ENCODE data around the gene HOXC5.

HOXC5 gene

DNA sequence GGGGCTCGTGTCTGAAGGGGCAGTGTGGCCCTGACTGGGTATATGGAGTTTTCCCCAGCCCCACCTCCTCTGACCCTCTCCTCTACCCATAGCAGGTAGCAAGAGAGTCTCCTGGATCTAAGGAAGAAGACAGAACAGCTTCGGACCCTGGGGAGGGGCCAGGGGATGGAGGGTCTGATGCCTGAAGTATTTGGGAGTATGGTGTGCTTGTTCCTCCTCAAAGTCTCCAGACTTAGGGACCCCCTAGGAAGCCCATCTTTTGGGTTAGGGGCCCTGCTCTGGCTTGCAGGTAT is 24.6 kb upstream of the HOXC5 start:
- DNase-seq: no peak

DNA sequence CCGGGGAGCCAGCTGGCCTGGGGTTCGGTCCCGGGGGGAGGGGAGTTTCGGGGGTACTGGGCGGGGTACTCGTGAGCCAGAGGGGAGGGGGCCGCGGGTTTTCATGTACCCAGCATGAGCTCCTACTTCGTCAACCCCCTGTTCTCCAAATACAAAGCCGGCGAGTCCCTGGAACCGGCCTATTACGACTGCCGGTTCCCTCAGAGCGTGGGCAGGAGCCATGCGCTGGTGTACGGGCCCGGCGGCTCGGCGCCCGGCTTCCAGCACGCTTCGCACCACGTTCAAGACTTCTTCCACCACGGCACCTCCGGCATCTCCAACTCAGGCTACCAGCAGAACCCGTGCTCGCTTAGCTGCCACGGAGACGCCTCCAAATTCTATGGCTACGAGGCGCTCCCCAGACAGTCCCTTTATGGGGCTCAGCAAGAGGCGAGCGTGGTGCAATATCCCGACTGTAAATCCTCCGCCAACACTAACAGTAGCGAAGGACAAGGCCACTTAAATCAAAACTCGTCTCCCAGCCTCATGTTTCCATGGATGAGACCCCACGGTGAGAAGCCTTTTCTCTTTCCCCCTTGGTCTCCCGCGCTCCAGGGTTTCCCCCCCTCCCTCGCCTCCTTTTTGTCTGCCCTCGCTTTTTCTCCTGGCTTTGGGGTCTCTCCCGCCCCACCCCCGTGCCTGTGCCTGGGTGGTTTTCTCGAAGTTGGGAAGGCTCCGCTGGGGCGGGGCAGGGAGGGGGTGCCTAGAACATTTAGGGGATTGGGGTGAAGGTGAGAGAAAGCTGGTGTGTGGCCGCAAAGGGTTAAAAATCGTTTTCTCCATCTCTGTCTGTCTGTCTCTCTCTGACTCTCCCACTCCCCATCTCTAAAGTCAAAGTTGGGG is 23.4 kb upstream of the HOXC5 start:
- DNase-seq: no peak

DNA sequence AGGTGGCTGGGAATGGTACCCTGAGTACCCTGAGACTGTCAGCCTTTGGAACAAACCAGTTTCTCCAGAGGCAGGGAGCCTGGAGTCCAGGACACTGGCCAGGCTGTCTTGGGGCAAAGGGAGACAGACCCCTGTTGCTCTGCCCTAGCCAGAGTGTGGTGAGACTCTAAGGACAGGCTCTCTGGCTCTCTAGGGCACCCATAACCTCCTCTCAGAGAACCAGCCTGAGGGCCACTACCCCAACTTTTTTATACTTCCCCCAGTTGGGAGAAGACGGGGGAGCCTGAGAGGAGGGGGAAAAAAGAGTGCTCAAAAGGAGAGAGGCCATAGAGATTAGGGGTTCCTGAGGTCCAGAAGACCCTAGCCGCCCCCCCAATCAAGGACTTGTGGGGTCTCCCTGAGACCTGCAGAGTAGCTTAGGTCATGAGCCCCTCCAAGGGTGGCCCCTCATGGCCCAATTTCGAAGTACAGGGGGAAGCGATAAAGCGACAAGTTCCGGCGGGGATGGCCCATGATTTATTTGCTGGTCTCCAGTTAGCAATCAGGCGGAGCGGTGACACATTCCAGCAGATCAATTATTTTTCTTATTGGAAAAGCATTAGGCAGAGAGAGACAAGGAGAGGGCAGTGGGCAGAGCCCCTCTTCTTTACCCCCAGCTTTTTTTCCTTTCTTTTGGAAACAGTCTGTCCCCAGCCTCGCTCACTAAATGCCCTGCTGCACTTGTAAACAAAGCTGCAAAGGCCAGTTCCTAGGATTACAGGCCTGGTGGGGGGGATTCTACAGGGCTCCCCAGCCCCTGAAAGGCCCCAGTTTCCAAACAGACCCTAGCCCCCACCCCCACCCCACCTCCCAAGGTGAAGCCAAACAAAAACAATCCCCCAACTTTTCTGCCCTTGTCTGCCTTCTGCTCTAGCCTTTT is 22.5 kb upstream of the HOXC5 start:
- DNase-seq: no peak

DNA sequence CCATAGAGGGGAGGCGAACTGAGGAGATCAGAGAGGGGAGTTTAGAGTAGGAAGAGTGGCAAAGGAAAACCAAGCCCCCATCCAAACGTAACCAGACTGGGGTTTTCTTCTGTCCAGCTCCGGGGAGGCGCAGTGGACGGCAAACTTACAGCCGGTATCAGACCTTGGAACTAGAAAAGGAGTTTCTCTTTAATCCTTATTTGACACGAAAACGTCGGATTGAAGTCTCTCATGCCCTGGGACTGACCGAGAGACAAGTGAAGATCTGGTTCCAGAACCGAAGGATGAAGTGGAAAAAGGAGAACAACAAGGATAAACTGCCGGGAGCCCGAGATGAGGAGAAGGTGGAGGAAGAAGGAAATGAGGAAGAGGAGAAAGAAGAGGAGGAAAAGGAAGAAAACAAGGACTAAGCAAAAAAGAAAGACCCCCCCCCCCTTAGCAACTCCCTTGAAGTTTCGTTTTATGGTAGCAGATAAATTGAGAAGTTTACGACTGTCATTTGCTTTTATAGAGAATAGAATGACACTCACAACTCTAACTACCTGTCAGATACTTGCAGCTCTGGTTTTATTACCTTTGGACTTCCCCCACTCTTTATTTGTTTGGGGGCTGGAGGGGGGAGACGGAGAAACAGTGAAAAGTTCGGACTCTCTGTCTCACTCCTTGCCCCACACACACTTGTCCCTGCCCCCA is 21.7 kb upstream of the HOXC5 start:
- no peak for DNase-seq

DNA sequence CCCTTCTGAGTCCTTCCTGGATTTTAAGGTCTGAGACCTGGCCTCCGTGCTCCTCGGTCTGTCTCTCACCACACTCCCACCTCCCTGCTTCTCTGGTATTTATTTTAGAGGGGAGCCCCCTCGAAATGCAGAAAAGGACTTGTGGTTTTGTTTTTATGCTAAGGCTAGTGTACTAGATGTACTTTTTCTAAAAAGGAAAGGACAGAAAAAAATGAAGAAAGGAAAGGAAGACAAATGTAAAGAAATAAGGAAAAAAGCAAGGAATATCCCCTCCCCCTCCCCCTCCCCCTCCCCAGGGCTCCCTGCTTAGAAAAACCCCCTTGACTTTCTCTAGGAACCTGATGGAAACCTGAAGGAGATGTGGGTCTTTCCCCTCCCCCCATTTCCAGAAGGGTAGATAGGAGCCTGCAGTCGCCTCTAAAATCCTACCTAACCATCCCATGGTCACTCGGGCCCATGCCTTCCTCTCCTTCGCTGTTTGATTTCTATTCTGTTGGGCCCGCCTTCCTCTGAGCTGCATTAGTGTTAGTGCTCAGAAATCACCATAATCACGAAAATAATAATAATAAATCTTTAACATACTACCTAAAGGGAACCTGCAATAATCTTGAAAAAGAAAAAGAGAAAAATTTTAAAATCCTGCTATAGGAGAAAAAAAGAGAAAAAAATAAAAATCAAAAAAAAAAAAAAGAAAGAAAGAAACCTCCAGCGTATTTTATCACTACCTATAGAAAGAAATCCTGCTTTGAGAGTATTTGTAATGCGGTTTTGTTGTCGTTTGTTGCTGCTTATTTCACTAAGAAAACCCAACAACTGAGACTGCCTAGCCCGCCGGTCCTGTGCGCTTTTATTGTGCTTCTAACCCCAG is 21.0 kb upstream of the HOXC5 start:
- DNase-seq: no peak

DNA sequence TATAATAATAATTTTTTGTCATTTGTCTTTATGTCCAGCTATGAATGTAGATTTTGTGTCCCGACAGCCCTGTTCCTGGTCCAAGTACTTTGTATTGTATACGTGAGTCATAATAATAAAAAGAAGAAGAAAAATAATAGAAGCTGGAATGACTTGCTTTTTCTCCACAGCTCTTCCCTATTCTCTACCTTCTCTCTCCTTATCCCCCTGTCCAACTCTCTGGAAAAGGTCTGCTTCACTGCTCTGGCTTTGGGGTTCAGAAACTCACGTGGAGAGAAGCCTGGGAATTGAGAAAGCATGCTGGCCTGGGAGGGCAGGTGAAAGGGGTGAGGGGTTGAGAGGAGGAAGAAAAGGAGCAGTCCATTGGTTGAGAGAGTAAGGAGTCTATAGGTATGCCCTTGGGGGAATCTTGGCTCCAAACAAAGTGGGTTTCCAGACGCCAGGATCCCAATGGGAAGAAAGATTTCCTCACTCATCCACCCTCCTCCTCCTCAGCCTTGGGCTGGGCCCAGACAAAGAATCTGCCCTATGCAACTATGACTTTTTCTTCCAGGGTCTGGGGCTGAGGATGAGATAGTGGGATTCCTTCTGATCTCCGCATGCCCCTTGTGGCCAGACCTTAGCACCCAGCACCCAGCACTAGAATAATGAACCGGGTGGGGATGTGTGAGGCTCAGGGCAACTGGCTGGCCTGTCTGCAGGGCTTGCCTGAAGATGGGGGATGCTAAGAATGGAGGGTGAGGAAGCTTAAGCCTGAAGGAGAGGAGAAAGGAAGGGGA is 20.0 kb upstream of the HOXC5 start:
- no peak for DNase-seq

DNA sequence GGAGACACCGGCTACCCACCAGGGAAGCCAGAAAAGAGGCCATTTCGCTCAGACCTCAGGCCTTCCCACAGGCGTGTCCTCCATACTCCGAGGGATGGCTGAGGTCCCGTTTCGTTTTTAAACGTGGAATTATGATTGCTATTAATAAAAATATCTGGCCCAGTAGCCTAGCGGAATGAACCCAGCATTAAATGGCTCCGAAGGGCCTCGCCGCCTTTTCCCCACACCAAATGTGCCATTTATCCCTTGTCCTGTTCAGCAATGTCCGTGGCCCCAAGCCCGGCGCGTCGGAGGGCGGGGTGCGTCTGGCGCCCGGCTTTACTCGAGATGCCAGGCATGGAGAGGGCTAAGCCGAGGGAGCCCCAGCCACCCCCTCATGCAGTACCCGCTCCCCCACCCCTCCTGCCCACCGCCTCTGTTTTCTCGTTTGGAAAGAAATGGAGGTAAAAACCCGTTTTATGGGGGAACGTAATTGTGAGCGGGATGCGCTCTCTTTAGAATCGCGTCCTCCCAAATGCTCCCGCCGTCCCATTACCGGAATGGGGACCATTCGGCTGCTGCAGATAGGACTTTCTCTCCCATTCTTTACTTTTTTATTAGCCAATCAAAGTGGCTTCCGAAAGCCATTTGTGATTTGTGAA is 18.4 kb upstream of the HOXC5 start:
- DNase-seq: no peak

DNA sequence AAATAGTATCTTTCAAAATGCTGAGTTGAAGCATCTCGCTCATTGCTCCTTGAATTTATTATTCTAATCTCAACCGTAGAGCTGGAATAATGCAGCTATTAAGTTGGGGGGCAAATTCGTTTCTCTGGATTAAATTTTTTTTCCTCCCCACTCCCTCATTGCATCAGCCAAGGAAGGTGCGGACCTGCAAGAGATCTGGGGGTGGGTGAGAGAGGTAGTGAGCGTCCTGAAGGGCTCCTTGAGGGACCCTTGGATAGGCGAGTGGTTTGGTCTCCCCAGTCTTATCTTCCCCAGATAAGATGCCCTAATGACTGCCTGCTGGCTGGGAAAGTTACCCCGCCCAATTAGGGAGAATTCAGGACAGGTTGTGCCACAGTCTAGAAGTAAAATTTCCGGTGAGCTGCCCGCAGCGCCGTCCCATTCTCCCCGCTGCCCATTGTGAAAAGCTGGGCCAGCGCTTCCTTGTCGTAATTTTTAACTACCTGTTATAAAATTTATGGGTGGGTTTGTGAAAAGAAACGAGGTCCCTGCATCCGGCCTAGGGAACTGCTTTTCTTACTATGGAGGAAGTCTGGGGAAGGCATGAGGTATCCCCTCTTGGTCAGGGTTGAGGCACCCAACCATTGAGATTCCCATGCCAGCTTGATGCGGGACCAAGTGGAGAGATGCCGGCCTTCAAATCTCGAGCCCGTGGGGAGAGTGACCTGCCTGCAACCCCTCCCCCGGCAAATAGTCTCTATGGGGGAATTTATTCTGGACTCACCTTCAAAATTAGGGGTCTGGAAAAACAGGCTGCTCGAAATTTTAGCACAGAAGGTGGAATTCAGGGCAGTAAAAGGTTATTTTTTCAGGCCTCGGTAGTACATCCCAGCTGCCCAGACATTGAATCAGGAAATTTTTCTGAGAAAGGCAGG is 17.6 kb upstream of the HOXC5 start:
- DNase-seq: no peak

DNA sequence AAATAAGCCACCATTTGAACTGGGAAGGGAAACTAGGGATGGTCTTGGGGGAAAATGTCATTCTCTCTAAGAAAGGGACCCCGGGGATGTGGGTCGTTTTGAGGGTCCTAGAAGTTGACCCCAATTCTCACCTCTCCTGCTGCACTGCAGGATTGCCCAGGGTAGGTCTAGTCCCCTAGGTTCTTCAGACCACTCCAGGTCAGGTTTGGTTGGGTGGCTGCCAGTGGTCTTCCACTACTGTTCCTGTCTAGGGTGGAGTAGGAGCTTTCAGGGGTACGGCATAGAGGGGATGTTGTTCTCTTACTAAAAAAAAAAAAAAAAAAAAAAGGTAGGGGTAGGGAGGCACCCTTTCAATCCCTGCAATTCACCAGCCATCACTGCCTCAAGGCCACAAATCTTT is 16.8 kb upstream of the HOXC5 start:
- no peak for DNase-seq

DNA sequence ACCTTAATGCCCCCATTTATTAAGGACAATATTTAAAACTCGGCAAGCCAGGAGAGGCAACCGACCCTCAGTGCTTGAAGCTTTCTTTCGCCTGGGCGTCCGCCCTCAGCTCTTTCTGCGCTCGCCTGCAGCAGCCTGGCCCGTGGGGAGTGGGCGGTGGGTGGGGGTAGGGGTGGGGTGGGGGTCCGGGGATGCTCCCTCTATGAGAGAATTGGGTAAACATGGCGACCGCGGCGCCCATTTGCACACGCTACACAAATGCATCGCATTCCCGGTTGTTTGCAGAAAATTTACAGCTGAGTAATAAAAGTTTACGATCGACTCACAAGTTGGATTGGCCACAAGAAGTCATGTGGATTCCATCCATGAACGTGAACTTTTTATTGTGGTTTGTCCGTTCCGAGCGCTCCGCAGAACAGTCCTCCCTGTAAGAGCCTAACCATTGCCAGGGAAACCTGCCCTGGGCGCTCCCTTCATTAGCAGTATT is 16.3 kb upstream of the HOXC5 start:
- no peak for DNase-seq

DNA sequence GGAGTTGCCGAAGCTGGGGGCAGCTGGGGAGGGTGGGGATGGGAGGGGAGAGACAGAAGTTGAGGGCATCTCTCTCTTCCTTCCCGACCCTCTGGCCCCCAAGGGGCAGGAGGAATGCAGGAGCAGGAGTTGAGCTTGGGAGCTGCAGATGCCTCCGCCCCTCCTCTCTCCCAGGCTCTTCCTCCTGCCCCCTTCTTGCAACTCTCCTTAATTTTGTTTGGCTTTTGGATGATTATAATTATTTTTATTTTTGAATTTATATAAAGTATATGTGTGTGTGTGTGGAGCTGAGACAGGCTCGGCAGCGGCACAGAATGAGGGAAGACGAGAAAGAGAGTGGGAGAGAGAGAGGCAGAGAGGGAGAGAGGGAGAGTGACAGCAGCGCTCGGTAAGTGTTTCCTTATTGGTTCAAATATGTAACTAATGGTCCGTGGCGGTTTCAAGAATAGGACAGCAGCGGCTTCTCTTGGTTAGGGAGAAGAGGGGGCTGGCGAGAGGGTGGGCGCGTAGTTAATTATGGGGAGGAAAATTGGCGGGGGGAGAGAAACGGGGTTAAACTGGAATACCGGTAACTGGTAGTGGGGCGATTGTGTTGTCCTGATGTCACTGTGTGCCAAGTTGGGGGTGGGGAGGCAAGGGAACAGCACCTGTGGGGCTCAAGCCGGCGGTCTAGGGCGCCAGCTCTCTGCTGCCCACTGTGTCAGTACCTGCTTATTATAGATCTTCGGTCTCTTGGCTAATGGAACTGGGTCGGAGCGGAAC is 15.6 kb upstream of the HOXC5 start:
- peak; percentile 38 for DNase-seq

DNA sequence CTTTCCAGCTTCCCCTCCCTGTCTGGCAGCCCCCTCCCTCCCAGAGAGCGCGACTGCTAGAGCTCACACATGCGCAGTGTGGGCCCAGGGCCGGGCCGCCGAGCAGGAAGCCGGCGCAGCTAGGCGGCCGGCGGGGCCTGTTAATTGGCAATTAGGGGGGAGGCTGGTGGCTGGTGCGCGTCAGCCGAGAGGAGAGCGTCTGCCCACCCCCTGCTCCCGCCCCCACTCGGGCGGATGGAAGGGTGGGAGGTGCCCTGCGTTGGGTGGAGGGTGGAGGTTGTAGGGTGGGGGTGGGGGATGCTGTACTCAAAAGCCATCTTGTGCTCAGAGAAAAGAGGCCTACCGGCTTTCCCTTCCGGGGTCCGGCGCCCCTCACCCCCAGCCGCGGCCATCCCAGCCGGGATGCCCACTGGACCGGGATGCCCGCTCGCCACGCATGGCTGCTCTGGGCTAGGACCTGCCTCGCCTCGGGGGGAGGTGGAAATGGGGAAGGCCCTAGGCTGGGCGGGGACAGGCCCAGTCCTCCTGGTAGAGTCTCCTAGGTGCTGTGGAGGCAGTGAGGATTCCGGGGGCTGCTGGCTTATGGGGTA is 14.9 kb upstream of the HOXC5 start:
- DNase-seq: peak; percentile 43

DNA sequence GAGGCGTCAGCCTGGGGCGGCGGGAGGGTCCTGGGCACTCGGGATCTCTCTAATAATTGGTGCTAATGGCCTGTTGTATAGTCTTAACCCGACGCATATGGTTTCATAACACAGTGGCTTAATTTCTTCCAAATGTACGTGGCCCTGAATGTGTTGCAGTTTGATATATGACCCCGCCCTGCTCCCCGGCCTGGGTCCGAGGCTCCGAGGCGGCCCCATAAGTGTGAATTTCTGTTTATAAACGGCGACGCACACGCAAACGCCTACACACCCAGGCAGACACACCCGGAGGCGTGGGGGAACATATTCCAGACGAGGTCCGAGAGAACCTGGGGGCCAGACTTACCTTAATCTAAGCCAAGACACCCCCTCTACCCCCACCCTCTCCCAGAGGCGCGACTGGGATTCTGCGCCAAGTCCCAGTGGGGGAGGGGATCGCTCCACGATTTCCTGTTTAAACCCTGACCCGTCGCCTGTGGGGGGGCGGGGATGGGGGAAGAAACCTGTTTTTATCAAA is 14.3 kb upstream of the HOXC5 start:
- no peak for DNase-seq

DNA sequence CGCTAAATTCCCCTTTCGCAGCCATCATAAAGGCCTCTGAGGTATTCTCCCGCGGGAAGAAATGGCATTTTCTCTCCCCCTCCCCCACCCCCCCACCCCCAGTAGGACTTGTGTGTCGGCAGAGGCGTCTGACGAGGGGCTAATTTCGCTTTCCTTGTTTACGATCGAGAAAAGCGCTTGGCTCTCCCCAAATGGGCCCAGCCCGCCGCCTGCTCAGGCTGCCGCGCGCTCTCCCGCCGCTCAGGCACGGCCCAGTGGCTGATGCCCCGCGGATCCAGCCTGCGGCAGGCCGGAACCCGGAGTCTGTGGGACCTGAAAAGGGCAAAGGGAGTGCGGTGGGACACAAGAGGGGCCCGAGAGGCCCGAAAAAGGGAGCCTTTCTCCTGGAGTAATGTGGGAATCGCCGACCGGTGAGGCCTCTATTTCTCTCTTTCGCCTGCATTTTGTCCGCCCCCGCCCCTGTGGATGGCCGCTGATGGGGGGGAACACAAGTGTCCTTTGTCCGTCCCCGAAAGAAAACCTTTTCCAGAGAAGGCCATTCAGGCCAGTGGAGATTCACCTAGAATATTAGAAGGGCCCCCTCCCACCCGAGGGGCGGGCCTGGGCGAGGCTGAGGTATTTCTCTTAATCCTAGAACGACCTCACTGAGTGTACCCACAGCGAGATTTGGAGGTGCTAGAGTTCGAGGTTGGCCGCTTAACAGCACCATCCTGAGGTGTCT is 13.6 kb upstream of the HOXC5 start:
- no peak for DNase-seq

DNA sequence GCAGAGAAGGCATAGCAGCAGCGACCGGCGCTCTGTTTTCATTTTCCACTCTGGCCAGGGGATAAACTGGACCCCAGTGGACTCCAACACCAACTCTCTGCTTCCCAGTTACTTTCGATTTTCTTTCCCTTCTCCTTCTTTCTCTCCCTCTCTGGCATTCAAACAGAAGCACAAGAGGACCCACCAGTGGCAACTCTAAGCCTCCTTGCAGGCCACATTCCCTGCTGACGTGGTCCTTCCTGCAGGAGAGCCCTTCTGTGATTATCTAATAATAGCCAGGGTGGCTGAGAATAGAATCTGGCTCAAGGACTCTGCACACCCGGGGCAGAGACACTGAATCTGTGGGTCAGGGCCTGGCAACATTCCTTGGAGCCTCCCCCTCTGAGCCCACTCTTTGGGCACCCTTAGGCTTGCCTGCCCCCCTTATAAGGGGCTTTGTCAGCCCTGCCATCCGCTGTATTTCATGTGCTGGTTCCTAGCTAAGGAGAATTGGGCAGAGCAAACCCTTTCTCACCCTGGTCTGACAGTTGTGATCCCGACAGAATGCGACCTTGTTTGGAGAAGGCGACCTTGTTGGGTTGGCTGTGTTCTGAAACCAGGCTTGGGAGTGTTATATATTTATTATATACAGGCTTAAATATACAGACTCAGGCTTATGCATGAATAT is 12.8 kb upstream of the HOXC5 start:
- no peak for DNase-seq

DNA sequence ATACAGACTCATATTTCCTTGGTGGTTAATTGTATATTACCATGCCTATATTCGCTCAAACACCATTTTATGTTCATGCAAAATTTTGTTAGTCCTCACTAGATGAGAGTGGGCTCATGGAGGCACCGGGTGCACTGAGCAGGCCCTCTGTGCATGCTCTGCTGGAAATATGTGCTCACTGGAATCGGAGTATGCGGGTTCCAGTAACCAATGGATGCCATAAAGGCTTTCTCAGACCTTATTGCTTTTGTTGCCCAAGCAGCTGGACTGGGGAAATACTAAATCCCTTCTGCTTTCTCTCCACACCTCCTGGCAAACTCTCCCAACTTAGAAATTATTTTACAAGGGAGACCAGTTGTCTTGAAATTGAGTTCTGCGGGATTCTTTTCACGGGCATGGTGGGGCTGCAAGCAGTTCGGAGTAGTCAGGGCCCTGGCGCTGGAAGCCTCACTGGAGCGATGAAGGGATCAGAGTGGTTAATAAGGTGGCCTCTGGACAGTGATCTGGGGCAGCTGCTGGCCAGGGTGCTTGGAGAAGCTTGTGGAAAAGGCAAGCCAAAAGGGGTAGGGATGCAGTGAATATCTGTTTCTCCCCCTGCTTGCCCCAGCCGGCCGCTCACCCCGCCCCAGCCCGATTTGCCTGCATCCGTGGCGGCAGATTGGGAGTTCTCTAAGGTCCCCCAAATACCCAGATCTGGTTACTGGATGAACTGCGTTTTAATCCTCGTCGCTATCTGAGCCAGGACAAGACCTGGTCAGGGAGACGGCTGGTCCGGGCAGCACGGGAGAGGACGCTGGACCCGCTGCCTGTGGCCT is 12.1 kb upstream of the HOXC5 start:
- no peak for DNase-seq
